Measurements from ENCODE around the gene CACNA1H. TPM values are rescaled to one million over a fixed set of nuclear protein-coding genes. Genes with fewer than 3 reads are reported as not detected.

CACNA1H gene
- total RNA-seq, 1 donor from 2014 or later = 73.2 TPM

GRCh38 chr16:1126586-1126985, 26.3 kb upstream of the CACNA1H start:
- H3K27ac Mint-ChIP-seq (ENCODE audit: unreplicated experiment) = no peak overlapping the region
- H3K9me3 Mint-ChIP-seq (ENCODE audit: low read depth) = no peaks in the 10 kb centered on the region
- no peaks in the 10 kb centered on the region for H3K36me3 Mint-ChIP-seq (ENCODE audit: low read depth)
- H3K4me1 Mint-ChIP-seq (ENCODE audit: low read depth) = no peaks in the 10 kb centered on the region
- peaks cover 2% of the 10 kb centered on the region for H3K27me3 Mint-ChIP-seq (ENCODE audit: low read depth)
- H3K4me3 Mint-ChIP-seq (ENCODE audit: unreplicated experiment) = no peak overlapping the region
- no peak for TF ChIP-seq CTCF (IDR thresholded peaks at IDR 0.05)
- no peak for DNase-seq (ENCODE audit: low spot score)

- Mint-ChIP-seq H3K36me3 (ENCODE audit: low read depth) (no peaks in the 10 kb centered on the region), H3K27ac (ENCODE audit: unreplicated experiment) (no peak overlapping the region), H3K4me3 (ENCODE audit: unreplicated experiment) (no peak overlapping the region), H3K27me3 (ENCODE audit: low read depth) (peaks cover 2% of the 10 kb centered on the region), H3K4me1 (ENCODE audit: low read depth) (no peaks in the 10 kb centered on the region), H3K9me3 (ENCODE audit: low read depth) (no peaks in the 10 kb centered on the region)
- TF ChIP-seq CTCF (IDR thresholded peaks at IDR 0.05) = no peak
- no peak for DNase-seq (ENCODE audit: low spot score)
Measured at GRCh38 chr16:1127101-1127500, 25.8 kb upstream of the CACNA1H start.

GRCh38 chr16:1127971-1128715, 24.8 kb upstream of the CACNA1H start:
- H3K4me1 Mint-ChIP-seq (ENCODE audit: low read depth) = no peaks in the 10 kb centered on the region
- no peak overlapping the region for H3K4me3 Mint-ChIP-seq (ENCODE audit: unreplicated experiment)
- H3K27me3 Mint-ChIP-seq (ENCODE audit: low read depth) = peaks cover 2% of the 10 kb centered on the region
- TF ChIP-seq CTCF (IDR thresholded peaks at IDR 0.05) = no peak
- no peak for DNase-seq (ENCODE audit: low spot score)
- no peaks in the 10 kb centered on the region for H3K36me3 Mint-ChIP-seq (ENCODE audit: low read depth)
- H3K9me3 Mint-ChIP-seq (ENCODE audit: low read depth) = no peaks in the 10 kb centered on the region
- no peak overlapping the region for H3K27ac Mint-ChIP-seq (ENCODE audit: unreplicated experiment)

GRCh38 chr16:1129106-1129960, 23.6 kb upstream of the CACNA1H start:
- H3K36me3 Mint-ChIP-seq (ENCODE audit: low read depth) = no peaks in the 10 kb centered on the region
- peaks cover 2% of the 10 kb centered on the region for H3K27me3 Mint-ChIP-seq (ENCODE audit: low read depth)
- no peak overlapping the region for H3K4me3 Mint-ChIP-seq (ENCODE audit: unreplicated experiment)
- no peak overlapping the region for H3K27ac Mint-ChIP-seq (ENCODE audit: unreplicated experiment)
- no peak for TF ChIP-seq CTCF (IDR thresholded peaks at IDR 0.05)
- no peaks in the 10 kb centered on the region for H3K4me1 Mint-ChIP-seq (ENCODE audit: low read depth)
- DNase-seq (ENCODE audit: low spot score) = no peak
- H3K9me3 Mint-ChIP-seq (ENCODE audit: low read depth) = no peaks in the 10 kb centered on the region

- H3K4me1 Mint-ChIP-seq (ENCODE audit: low read depth) = no peaks in the 10 kb centered on the region
- peaks cover 2% of the 10 kb centered on the region for H3K27me3 Mint-ChIP-seq (ENCODE audit: low read depth)
- H3K36me3 Mint-ChIP-seq (ENCODE audit: low read depth) = no peaks in the 10 kb centered on the region
- no peak overlapping the region for H3K4me3 Mint-ChIP-seq (ENCODE audit: unreplicated experiment)
- no peak overlapping the region for H3K27ac Mint-ChIP-seq (ENCODE audit: unreplicated experiment)
- H3K9me3 Mint-ChIP-seq (ENCODE audit: low read depth) = no peaks in the 10 kb centered on the region
- no peak for TF ChIP-seq CTCF (IDR thresholded peaks at IDR 0.05)
- no peak for DNase-seq (ENCODE audit: low spot score)
Measured at GRCh38 chr16:1130382-1130781, 22.5 kb upstream of the CACNA1H start.

Measured in chondrocyte (in vitro differentiated cells).